Left lung (tissue), 10 donors: ENCODE measurements around the gene BCL2L14. TPM values are rescaled to one million over a fixed set of nuclear protein-coding genes. Genes with fewer than 3 reads are reported as not detected.
A peak's percentile ranks its signal among the peaks of the same experiment; 100 is the strongest.

Source experiments
- ATAC-seq: fragments of 200-7000 bp; cut with Tn5 transposase; one replicate; pipeline ENCODE4 v1.9.1; 2020; ENCODE audit warnings: moderate library complexity
- DNase-seq, 4 donors: peaks; one replicate each; pipeline ENCODE4 v3.0.0-alpha.2; 2013 to 2020
- H3K27ac ChIP-seq, 2 donors: fragments of 200-600 bp; sonication (generic) in 1 of 2; one replicate each; pipeline versions ENCODE4 v1.5.0 to v1.8.0; 2020 to 2021
- H3K27me3 ChIP-seq, 2 donors: fragments of 200-600 bp; sonication (generic) in 1 of 2; one replicate each; pipeline versions ENCODE4 v1.5.0 to v1.8.0; 2020 to 2021
- H3K36me3 ChIP-seq, 2 donors: fragments of 200-600 bp; sonication (generic) in 1 of 2; one replicate each; pipeline versions ENCODE4 v1.5.0 to v1.8.0; 2020 to 2021
- H3K4me1 ChIP-seq, 2 donors: fragments of 200-600 bp; one replicate each; pipeline ENCODE4 v1.8.0; 2021
- H3K4me3 ChIP-seq, 2 donors: fragments of 200-600 bp; sonication (generic) in 1 of 2; one replicate each; pipeline versions ENCODE4 v1.5.0 to v1.8.0; 2020 to 2021; ENCODE audit warnings: mild to moderate bottlenecking in 1 of 2
- H3K9me3 ChIP-seq, 2 donors: fragments of 200-600 bp; sonication (generic) in 1 of 2; one replicate each; pipeline versions ENCODE4 v1.5.0 to v1.8.0; 2020 to 2021
- intact Hi-C, 2 donors: fragments of 100-400 bp; cut with DNase I; formaldehyde crosslinking; loops; one replicate each; pipeline versions ENCODE4 v1.11.2 to v1.14.2; 2022
- polyA plus RNA-seq, 6 donors: library from polyadenylated mRNA; unstranded; fragments of 120-200 nt; gene quantifications; one replicate each; pipeline ENCODE4 v1.2.1, GENCODE V29; 2013; ENCODE audit not compliant: insufficient read length in 6 of 6
- total RNA-seq, 2 donors: library from RNA; stranded (reverse); fragmentation: NEBNext Ultra II Directional; extraction: Animal tissue kit (Norgen Biotek cat#: 25700); gene quantifications; one replicate each; pipeline ENCODE4 v1.2.1, GENCODE V29; 2021
- TF ChIP-seq, protein P1 (sequence below), 2 donors: fragments of 200-600 bp; sonication (generic) in 1 of 2; IDR thresholded peaks; one replicate each; pipeline versions ENCODE4 v1.5.0 to v1.8.0; 2021; ENCODE audit warnings: antibody characterized with exemption in 2 of 2
- donor health status: DM: no; HTN: yes; CAD: no.
- donor health status: DM: no; HTN: no; CAD: no.

BCL2L14 gene
- total and polyA plus RNA-seq, 8 donors = 0.31 to 1.7 (median 0.69) TPM

DNA sequence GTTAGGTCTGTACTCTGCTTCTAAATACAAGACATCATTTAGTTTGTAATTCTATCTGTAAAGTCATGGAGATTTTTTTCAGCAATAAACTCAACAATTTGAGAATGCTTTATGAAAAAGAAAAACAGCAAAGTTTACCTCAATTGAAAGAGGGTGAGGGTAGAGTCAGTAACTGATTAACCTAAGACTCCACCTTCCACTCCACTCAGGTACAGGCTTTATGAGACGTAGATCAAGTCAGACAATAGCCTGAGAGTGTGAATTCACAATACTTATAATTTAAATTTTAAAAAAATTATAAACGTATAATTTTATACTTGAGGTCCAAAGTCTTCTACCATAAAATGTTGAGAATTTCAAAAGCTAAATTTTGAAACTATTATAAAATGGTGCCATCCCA is 45.9 kb downstream of the BCL2L14 start:
- no peaks in the 10 kb centered on the region for H3K4me1 ChIP-seq
- H3K36me3 ChIP-seq = peaks cover 0 to 19% of the 10 kb centered on the region in 2 donors
- no peaks in the 10 kb centered on the region for H3K27me3 ChIP-seq
- ATAC-seq = peak; percentile 56
- no peaks in the 10 kb centered on the region for H3K9me3 ChIP-seq
- no peak overlapping the region for H3K4me3 ChIP-seq
- intact Hi-C loops = no loop called here
- TF ChIP-seq, protein P1, sequence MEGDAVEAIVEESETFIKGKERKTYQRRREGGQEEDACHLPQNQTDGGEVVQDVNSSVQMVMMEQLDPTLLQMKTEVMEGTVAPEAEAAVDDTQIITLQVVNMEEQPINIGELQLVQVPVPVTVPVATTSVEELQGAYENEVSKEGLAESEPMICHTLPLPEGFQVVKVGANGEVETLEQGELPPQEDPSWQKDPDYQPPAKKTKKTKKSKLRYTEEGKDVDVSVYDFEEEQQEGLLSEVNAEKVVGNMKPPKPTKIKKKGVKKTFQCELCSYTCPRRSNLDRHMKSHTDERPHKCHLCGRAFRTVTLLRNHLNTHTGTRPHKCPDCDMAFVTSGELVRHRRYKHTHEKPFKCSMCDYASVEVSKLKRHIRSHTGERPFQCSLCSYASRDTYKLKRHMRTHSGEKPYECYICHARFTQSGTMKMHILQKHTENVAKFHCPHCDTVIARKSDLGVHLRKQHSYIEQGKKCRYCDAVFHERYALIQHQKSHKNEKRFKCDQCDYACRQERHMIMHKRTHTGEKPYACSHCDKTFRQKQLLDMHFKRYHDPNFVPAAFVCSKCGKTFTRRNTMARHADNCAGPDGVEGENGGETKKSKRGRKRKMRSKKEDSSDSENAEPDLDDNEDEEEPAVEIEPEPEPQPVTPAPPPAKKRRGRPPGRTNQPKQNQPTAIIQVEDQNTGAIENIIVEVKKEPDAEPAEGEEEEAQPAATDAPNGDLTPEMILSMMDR (IDR thresholded peaks at IDR 0.05) = no peak
- no peak overlapping the region for H3K27ac ChIP-seq
- DNase-seq = no peak

DNA sequence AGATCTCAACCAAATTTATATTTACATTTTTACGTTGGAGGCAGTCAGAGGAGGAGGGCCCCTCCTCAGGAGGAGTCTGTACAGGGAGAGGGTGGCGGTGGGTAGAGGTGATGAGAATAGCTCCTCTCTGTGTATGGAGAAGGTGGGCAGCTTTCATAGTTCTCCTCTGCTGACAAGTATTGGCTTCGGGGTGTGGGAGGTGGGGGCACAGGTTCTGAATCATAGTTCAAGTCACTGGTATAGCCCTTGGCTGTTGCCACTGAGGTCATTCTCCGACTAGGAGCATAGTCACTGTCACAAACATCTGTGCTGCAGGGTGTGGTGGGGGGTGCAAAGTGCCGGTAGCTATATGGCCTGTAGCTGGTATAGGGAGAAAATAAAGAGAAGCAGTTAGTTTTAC is 50.3 kb downstream of the BCL2L14 start:
- no peak for DNase-seq
- ATAC-seq = no peak
- intact Hi-C loops = no loop called here
- TF ChIP-seq, protein P1 (IDR thresholded peaks at IDR 0.05) = no peak
- H3K27ac ChIP-seq = no peak overlapping the region
- H3K27me3 ChIP-seq = no peaks in the 10 kb centered on the region
- H3K9me3 ChIP-seq = no peaks in the 10 kb centered on the region
- H3K4me3 ChIP-seq = no peak overlapping the region
- H3K4me1 ChIP-seq = peaks cover 0 to 4% of the 10 kb centered on the region in 2 donors
- peaks cover 4 to 17% of the 10 kb centered on the region in 2 donors for H3K36me3 ChIP-seq

DNA sequence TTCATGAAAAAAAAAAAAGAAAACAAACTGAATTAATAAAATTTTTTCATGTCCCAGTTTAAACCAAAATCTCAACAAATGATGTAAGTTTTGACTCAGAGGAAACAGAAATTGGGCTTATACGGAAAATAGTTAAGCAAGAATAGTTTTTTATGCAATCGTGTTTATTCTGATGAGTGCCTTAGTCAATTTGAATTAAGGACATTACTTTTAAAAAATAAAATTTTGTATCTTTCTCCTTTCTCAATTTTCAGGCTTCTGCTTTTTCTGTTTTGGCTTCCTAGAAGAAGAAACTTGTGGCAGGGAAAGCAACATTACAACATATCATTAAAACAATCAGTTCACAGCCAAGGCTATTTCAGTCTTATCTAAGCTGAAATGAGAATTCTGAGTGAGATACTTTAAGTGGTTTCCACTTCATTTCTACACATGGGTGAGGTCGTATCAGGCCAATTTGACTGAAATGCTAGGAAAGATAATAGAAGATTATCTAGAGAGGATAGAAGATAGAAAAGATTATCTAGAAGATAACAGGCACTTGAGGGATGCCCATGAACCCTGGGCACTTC is 52.4 kb downstream of the BCL2L14 start:
- Histone ChIP-seq H3K27me3 (no peaks in the 10 kb centered on the region), H3K27ac (no peak overlapping the region), H3K4me3 (no peak overlapping the region), H3K9me3 (no peaks in the 10 kb centered on the region), H3K4me1 (peaks cover 0 to 4% of the 10 kb centered on the region in 2 donors), H3K36me3 (peaks cover 4 to 17% of the 10 kb centered on the region in 2 donors)
- TF ChIP-seq, protein P1 (IDR thresholded peaks at IDR 0.05) = no peak
- DNase-seq = no peak
- ATAC-seq = peak; percentile 58
- intact Hi-C loops = no loop called here

DNA sequence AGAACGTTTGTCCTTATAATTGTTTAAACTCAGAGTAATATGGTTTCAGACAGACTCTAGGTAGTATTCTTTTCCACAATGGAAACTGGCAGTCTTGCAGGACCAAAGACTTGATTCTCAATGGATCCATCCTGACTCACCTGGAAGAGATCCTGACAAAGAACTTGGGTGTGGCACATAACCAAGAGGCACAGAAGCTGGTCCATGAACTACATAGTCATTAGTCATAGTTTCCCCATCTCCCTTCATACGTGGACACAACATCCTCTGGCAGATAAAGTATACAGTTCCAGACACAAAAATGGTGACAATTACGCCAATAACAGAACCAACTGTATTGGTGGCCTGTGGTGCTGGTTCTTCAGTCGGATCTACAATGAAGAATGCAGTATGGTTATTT is 55.8 kb downstream of the BCL2L14 start:
- intact Hi-C loops = no loop called here
- Histone ChIP-seq H3K9me3 (no peaks in the 10 kb centered on the region), H3K27me3 (no peaks in the 10 kb centered on the region), H3K4me3 (no peak overlapping the region), H3K36me3 (peaks cover 4 to 13% of the 10 kb centered on the region in 2 donors), H3K4me1 (peaks cover 0 to 4% of the 10 kb centered on the region in 2 donors), H3K27ac (no peak overlapping the region)
- DNase-seq (no peak), ATAC-seq (no peak)
- TF ChIP-seq, protein P1 (IDR thresholded peaks at IDR 0.05) = no peak

DNA sequence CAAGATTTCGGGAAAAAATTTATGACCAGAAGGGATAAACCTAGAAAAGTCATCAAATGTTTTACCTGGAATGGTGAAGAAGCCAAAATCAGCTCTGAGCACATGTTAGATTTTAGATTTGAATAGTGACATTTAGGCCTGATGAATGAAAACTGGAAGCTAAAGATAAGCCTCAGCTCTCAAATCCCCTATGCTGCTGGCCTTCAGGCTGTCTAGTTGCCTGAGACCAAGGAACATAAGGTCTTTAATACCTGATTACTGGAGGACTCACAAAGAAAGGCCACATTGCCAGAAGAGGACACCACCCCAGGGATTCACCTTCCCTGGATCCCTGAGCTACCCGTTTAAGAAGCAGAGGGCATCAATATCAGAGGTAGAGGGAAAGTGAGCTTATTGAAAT is 56.6 kb downstream of the BCL2L14 start:
- Histone ChIP-seq H3K4me3 (no peak overlapping the region), H3K9me3 (no peaks in the 10 kb centered on the region), H3K4me1 (peaks cover 0 to 4% of the 10 kb centered on the region in 2 donors), H3K27ac (no peak overlapping the region), H3K27me3 (no peaks in the 10 kb centered on the region), H3K36me3 (peaks cover 4 to 13% of the 10 kb centered on the region in 2 donors)
- intact Hi-C loops = no loop called here
- ATAC-seq = no peak
- no peak for DNase-seq
- TF ChIP-seq, protein P1 (IDR thresholded peaks at IDR 0.05) = no peak
